CD4-positive, alpha-beta T cell (primary cell): ENCODE measurements around the gene NAMPT. TPM values are rescaled to one million over a fixed set of nuclear protein-coding genes. Genes with fewer than 3 reads are reported as not detected.

Experiments
- ATAC-seq: fragments of 200-7000 bp; cut with Tn5 transposase; one replicate; pipeline ENCODE4 v1.10.0; 2022; ENCODE audit warnings: mild to moderate bottlenecking; ENCODE audit not compliant: poor library complexity
- CTCF ChIA-PET: fragments of 350-600 bp; sonication (Branson Sonifier 250); formaldehyde crosslinking; loops from one replicate; lab custom pipeline; 2021; ENCODE audit warnings: antibody characterized with exemption, inconsistent platforms; lab: Charles Lee
- POLR2A ChIA-PET: fragments of 350-600 bp; sonication (Branson Sonifier 250); formaldehyde crosslinking; loops from one replicate; lab custom pipeline; 2021; ENCODE audit warnings: antibody characterized with exemption, inconsistent platforms; lab: Charles Lee
- DNase-seq, 14 experiments: peaks; one replicate each; pipeline ENCODE4 v3.0.0-alpha.2; 2013 to 2020; ENCODE audit warnings: mixed read lengths in 2 of 14
- H3K27ac ChIP-seq, 2 donors: one replicate each; pipeline versions ENCODE4 v1.5.1 to v1.7.0; 2013; ENCODE audit warnings: low read length in 2 of 2, low read depth in 1 of 2, mild to moderate bottlenecking in 1 of 2
- H3K27me3 ChIP-seq, 2 experiments: 1 replicate in 1 of 2; 2 replicates in 1 of 2; pipeline versions ENCODE4 v1.6.1 to v1.7.0; 2013; ENCODE audit warnings: low read length in 2 of 2, control low read depth in 1 of 2, mild to moderate bottlenecking in 1 of 2, moderate library complexity in 1 of 2; ENCODE audit not compliant: insufficient read depth in 2 of 2, control insufficient read depth in 1 of 2
- H3K36me3 ChIP-seq: one replicate; pipeline ENCODE4 v1.6.1; 2013; ENCODE audit warnings: low read length, control low read depth; ENCODE audit not compliant: insufficient read depth
- H3K4me1 ChIP-seq: one replicate; pipeline ENCODE4 v1.6.1; 2013; ENCODE audit warnings: low read length, control low read depth; ENCODE audit not compliant: insufficient read depth
- H3K4me3 ChIP-seq: one replicate; pipeline ENCODE4 v1.5.1; 2013; ENCODE audit warnings: mild to moderate bottlenecking, low read length, moderate library complexity
- H3K9me3 ChIP-seq, 2 experiments: 1 replicate in 1 of 2; 2 replicates in 1 of 2; pipeline versions ENCODE4 v1.6.1 to v1.7.0; 2013; ENCODE audit warnings: low read length in 2 of 2, mild to moderate bottlenecking in 2 of 2, control low read depth in 1 of 2, moderate library complexity in 1 of 2; ENCODE audit not compliant: control insufficient read depth in 1 of 2, insufficient read depth in 1 of 2
- H3K27ac Mint-ChIP-seq: one replicate; pipeline ENCODE4 v1.8.0; 2020; ENCODE audit warnings: mixed read lengths
- H3K27me3 Mint-ChIP-seq: one replicate; pipeline ENCODE4 v1.8.0; 2021; ENCODE audit warnings: mixed read lengths
- H3K36me3 Mint-ChIP-seq: one replicate; pipeline ENCODE4 v1.8.0; 2021; ENCODE audit warnings: low read depth, mixed read lengths
- H3K4me1 Mint-ChIP-seq: one replicate; pipeline ENCODE4 v1.8.0; 2021; ENCODE audit warnings: low read depth, mixed read lengths
- H3K4me3 Mint-ChIP-seq: one replicate; pipeline ENCODE4 v1.8.0; 2020; ENCODE audit warnings: mild to moderate bottlenecking, mixed read lengths
- H3K9me3 Mint-ChIP-seq: one replicate; pipeline ENCODE4 v1.8.0; 2020; ENCODE audit warnings: mixed read lengths
- intact Hi-C, 2 experiments: fragments of 100-400 bp; cut with DNase I in 1 of 2; cut with micrococcal nuclease in 1 of 2; formaldehyde crosslinking; loops; one replicate each; pipeline versions ENCODE4 v1.15.1 to v1.9.0; 2023 to 2025; cut with DNase I, micrococcal nuclease
- total RNA-seq, 174 experiments: library from RNA in 2 of 174; stranded (reverse) in 2 of 174; gene quantifications; one replicate each; pipeline ENCODE4 v1.2.3 and lab custom pipeline; 2021 to 2026
- TF ChIP-seq, protein P1 (sequence below): fragments of 200-600 bp; IDR thresholded peaks from one replicate; pipeline ENCODE4 v1.8.0; 2022; ENCODE audit warnings: antibody characterized with exemption, mild to moderate bottlenecking

NAMPT gene
- total RNA-seq, 2 experiments from 2014 or later, result 154 to 159 TPM

DNA sequence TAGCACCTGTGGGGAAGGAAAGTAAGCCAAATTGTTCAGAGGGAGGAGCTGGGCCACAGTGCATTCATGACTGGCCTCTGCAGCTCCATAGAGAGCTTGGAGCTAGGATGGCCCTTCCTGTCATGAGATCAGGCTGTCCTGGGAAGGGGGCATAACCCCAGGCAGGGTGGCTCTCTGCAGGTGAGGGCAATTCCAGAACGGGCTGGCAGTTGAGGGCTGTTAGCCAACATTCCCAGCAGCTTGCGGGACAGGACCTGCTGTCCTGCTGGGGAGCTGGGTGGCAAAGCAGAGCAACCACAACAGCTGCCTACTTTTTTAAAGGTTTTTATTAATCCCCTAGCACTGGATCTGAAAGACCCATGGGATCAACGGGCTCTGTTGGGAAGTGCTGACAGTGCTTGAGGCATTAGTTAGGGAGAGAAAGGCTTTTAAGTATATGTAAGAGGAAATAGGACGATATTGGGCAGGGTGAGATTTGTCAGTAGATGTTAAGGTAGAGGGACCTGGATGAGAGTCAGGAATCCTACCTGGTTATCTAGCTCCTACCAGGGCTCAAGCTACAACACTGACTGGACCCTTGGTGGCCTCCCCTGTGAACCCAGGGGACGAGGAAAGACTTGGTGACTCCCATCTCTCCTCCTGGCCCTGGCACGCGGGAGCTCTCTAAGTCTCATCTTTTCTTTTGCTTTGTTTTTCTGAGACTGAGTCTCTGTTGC, 77.8 kb downstream of the NAMPT start:
- ATAC-seq (no peak), DNase-seq (no peak)
- intact Hi-C loops, result no loop called here
- Mint-ChIP-seq H3K27me3 (peaks cover 23% of the 10 kb centered on the region), H3K9me3 (peaks cover 2% of the 10 kb centered on the region), H3K4me1 (no peaks in the 10 kb centered on the region), H3K36me3 (no peaks in the 10 kb centered on the region), H3K4me3 (no peak overlapping the region), H3K27ac (no peak overlapping the region)
- H3K4me3 ChIP-seq, result no peak overlapping the region
- no peaks in the 10 kb centered on the region for H3K4me1 ChIP-seq
- H3K27me3 ChIP-seq, result peaks cover 0 to 2% of the 10 kb centered on the region in 2 experiments
- no peak overlapping the region for H3K27ac ChIP-seq
- POLR2A ChIA-PET, result no interaction called here
- no peaks in the 10 kb centered on the region for H3K36me3 ChIP-seq
- H3K9me3 ChIP-seq, result peaks cover 0 to 9% of the 10 kb centered on the region in 2 experiments
- CTCF ChIA-PET, result no interaction called here
- TF ChIP-seq, protein P1, sequence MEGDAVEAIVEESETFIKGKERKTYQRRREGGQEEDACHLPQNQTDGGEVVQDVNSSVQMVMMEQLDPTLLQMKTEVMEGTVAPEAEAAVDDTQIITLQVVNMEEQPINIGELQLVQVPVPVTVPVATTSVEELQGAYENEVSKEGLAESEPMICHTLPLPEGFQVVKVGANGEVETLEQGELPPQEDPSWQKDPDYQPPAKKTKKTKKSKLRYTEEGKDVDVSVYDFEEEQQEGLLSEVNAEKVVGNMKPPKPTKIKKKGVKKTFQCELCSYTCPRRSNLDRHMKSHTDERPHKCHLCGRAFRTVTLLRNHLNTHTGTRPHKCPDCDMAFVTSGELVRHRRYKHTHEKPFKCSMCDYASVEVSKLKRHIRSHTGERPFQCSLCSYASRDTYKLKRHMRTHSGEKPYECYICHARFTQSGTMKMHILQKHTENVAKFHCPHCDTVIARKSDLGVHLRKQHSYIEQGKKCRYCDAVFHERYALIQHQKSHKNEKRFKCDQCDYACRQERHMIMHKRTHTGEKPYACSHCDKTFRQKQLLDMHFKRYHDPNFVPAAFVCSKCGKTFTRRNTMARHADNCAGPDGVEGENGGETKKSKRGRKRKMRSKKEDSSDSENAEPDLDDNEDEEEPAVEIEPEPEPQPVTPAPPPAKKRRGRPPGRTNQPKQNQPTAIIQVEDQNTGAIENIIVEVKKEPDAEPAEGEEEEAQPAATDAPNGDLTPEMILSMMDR, result no peak

DNA sequence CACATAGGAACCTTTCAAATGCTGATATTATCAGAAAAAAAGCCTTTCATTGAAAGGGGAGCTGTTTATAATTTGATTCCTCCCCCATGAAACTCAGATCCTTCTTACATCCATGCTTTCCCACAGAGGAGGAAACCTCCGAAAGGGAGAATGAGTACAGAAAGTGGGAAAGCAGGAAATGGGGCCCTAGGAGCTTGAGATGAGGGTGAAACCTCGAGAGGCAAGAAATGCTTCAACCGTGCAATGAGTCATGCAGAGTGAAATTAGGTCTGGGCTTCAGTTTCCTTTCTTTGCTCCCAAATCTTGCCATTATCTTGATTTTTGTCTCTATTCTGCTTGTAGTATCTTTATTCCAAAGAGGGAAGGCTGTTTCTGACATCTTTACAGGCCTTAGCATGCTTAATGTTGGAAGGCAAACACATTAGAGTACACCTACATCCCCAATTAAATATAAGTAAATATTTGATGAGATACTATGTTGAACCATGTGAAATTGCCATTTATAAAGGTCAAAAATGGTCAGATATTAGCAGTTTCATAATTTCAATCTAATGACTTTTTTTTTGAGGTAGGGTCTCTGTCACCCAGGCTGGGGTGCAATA, 79.1 kb downstream of the NAMPT start:
- no peak overlapping the region for H3K4me3 Mint-ChIP-seq
- no peaks in the 10 kb centered on the region for H3K36me3 Mint-ChIP-seq
- H3K27ac Mint-ChIP-seq, result no peak overlapping the region
- intact Hi-C loops, result no loop called here
- no peaks in the 10 kb centered on the region for H3K36me3 ChIP-seq
- peaks cover 0 to 2% of the 10 kb centered on the region in 2 experiments for H3K27me3 ChIP-seq
- peaks cover 0 to 9% of the 10 kb centered on the region in 2 experiments for H3K9me3 ChIP-seq
- H3K9me3 Mint-ChIP-seq, result peaks cover 2% of the 10 kb centered on the region
- TF ChIP-seq, protein P1, result no peak
- H3K4me3 ChIP-seq, result no peak overlapping the region
- ATAC-seq (no peak), DNase-seq (no peak)
- H3K27me3 Mint-ChIP-seq, result peaks cover 28% of the 10 kb centered on the region
- no peaks in the 10 kb centered on the region for H3K4me1 ChIP-seq
- ChIA-PET CTCF (no interaction called here), POLR2A (no interaction called here)
- no peaks in the 10 kb centered on the region for H3K4me1 Mint-ChIP-seq
- H3K27ac ChIP-seq, result no peak overlapping the region

DNA sequence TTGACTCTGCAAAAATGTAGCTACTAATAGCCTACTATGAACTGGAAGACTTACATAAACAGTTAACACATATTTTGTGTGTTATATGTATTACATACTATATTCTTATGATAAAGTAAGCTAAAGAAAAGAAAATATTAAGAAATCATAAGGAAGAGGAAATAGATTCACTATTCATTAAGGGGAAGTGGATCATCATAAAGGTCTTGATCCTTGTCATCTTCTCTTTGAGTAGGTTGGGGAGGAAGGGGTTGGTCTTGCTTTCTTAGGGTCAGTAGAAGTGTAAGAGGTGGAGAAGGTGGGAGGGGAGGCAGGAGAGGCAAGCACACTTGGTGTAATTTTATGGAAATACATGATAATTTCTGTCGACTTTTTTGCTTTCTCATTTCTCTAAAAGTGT, 81.3 kb downstream of the NAMPT start:
- ATAC-seq, result no peak
- Mint-ChIP-seq H3K36me3 (no peaks in the 10 kb centered on the region), H3K27me3 (peaks cover 28% of the 10 kb centered on the region), H3K4me3 (no peak overlapping the region), H3K9me3 (no peaks in the 10 kb centered on the region), H3K4me1 (no peaks in the 10 kb centered on the region), H3K27ac (no peak overlapping the region)
- Histone ChIP-seq H3K4me3 (no peak overlapping the region), H3K27me3 (peaks cover 0 to 2% of the 10 kb centered on the region in 2 experiments), H3K9me3 (no peaks in the 10 kb centered on the region), H3K27ac (no peak overlapping the region), H3K4me1 (no peaks in the 10 kb centered on the region), H3K36me3 (no peaks in the 10 kb centered on the region)
- POLR2A ChIA-PET, result no interaction called here
- DNase-seq, result no peak
- intact Hi-C loops, result no loop called here
- TF ChIP-seq, protein P1, result no peak
- CTCF ChIA-PET, result no interaction called here
